ENCODE data around the gene CARMIL3.
"Not testable (repeated sequence)": the region's sequence is repeated elsewhere in the genome, so short reads cannot be mapped to it uniquely, and the experiment has no call there.

Gene CARMIL3

DNA sequence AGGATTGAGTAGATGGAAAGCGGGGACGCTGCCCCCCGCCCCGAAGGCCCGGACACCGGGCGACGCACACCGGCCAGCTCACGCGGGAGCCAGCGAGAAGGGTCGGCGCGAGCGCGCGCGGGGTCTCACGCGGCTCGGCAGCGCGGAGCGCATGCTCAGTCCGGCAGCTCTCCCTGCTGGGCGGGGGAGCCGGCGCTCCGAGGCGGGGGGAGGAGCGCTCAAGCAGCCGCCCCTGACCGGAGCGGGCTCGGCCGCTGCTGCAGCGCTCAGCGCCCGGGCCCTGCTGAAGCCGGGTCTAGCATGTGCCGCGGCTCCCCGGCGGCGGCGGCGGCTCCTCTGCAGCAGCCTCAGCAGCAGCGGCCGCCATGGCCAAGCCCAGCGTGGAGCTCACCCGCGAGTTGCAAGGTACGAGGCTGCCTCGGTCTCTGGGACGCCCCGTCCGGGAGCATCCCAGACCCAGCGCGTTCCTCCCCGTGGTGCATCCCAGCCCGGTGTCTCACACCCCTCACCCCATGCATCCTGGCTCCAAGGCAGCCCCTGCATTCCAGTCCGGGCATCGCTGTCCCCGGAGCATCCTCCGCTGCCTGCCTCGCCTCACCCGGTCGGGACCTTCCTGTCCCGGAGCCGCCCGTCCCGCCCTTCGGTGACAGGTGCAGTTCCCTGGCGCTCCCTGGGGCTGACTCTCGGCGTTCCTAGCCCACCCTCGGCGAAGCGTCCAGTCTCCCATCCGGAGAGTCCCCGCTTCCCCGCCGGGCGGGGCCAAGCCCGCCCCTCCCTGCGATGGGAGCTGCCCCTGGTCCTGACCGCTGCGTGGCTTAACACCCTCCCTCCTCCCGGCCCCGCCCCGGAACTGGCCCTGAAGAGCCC, at the start of gene CARMIL3:
Gene CARMIL3 (plus strand): TSS at position 221 of the 867 bp plus-strand sequence. CDS start 145 bp downstream, at position 366.
- peak within 1 kb of the TSS; percentile 84 to 92 (median 88) for H3K4me3 Mint-ChIP-seq
- TF ChIP-seq CTCF (IDR thresholded peaks at IDR 0.05; ENCODE audit: unreplicated experiment in 3 of 3) = no peak
- no peaks in the 10 kb centered on the region for H3K36me3 Mint-ChIP-seq (ENCODE audit: low read depth)
- peaks cover 41% of the 10 kb centered on the region for H3K27me3 Mint-ChIP-seq (ENCODE audit: low read depth)
- H3K9me3 Mint-ChIP-seq = no peaks in the 10 kb centered on the region
- H3K27ac Mint-ChIP-seq = peak within 1 kb of the TSS; percentile 39 to 87 (median 60)
- peaks cover 10% of the 10 kb centered on the region for H3K4me1 Mint-ChIP-seq

GRCh38 chr14:24006471-24006816, 45.4 kb upstream of the CARMIL3 start:
- not testable (repeated sequence) for H3K4me3 Mint-ChIP-seq, H3K9me3 Mint-ChIP-seq, H3K4me1 Mint-ChIP-seq

GRCh38 chr14:24006817-24007652, 44.8 kb upstream of the CARMIL3 start:
- peak overlapping the region; percentile 48 to 69 (median 55) for H3K4me3 Mint-ChIP-seq
- H3K4me1 Mint-ChIP-seq; H3K27me3 Mint-ChIP-seq (ENCODE audit: low read depth); H3K27ac Mint-ChIP-seq; H3K9me3 Mint-ChIP-seq; H3K36me3 Mint-ChIP-seq (ENCODE audit: low read depth): not testable (repeated sequence)

More at GRCh38 chr14:24006471-24006816, 45.4 kb upstream of the CARMIL3 start:
- H3K36me3 Mint-ChIP-seq (ENCODE audit: low read depth); H3K27ac Mint-ChIP-seq; H3K27me3 Mint-ChIP-seq (ENCODE audit: low read depth): not testable (repeated sequence)

DNA sequence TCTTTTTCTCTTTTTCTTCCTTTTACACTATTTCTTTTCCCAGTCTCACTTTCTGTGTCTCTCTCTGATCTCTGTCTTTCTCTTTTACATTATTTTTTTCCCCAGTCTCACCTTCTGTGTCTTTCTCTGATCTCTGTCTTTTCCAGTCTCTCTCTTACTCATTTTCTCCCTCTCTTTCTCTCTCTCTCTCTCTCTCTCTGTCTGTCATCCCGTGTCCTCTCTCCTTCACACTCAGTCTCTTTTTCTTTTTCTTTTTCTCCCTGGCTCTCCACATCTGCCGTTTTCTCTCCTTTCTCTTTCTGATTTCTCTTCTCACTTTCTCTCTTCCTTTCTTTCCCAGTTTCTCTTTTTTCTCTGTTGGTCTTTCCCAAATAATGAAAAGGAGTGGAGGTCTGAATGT, 40.8 kb upstream of the CARMIL3 start:
- peak overlapping the region in 1 of 3 experiments; percentile 21 for H3K4me3 Mint-ChIP-seq
- no peaks in the 10 kb centered on the region for H3K27me3 Mint-ChIP-seq (ENCODE audit: low read depth)
- peaks cover 7% of the 10 kb centered on the region for H3K9me3 Mint-ChIP-seq
- TF ChIP-seq CTCF (IDR thresholded peaks at IDR 0.05; ENCODE audit: unreplicated experiment in 3 of 3) = no peak
- H3K4me1 Mint-ChIP-seq = no peaks in the 10 kb centered on the region
- no peaks in the 10 kb centered on the region for H3K36me3 Mint-ChIP-seq (ENCODE audit: low read depth)
- peak overlapping the region in 2 of 3 experiments; percentile 5 to 49 for H3K27ac Mint-ChIP-seq

DNA sequence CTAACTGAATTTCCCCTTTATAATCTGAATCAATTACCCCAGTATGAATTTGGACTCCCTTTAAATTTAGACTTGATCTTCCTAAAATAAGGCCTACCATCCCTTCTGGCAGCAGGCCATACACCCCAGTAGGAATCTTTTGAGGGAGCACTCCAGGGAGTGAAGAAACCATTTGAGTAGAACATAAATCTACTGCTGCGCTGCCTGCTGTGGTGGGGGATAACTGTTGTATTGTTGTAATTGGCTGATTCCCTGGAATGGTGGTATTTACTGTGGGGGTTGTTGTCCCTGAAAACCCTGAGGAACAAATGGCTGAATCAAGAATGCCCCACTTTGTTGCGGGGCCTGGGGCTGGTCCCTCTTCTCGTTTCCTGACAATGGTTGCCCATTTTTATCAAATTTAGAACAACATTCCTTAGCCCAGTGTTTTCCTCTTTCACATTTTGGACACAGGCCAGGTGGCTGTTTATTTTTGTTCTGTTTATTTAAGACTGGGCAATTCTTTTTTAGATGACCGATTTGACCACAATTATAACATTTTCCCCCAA, 39.0 kb upstream of the CARMIL3 start:
- H3K9me3 Mint-ChIP-seq = peaks cover 22% of the 10 kb centered on the region
- not testable (repeated sequence) for H3K27ac Mint-ChIP-seq; H3K4me3 Mint-ChIP-seq; H3K36me3 Mint-ChIP-seq (ENCODE audit: low read depth); H3K4me1 Mint-ChIP-seq; H3K27me3 Mint-ChIP-seq (ENCODE audit: low read depth)

DNA sequence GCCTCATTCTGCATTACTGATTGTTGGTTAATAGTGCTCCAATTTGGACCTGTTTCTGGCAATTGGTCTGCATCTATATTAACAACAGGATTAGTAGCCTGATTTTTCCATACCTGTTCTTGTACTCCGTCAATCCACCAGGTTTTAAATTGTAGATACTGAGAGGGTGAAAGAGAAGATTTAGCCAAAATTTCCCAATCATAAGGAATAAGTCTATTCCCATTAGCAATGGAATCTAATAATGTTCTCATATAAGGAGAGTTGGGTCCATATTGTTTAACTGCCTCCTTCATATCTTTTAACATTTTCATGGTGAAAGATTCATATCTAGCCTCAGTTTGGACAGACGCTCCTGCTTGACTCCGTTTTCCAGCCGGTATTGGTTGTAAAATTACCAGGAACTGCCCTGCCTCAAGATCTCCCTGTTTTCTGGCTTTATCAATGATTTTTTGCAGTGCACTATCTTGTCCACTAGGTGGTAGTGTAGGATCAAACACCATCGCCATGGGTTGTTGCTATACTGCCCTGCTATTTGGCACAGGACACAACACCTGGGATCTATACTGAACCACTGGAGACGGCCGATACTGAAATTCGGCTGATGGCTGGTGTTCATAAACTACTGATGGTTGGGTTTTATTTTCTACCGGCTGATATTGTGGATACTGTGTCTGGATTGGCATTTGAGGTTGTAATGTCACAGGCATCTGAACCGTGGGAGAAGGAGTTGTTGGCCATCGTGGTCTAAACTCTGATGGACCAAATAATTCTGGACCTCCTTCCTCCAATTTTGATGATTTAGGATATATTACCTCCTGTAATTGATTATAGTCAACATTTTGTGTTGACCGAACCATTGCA, 37.9 kb upstream of the CARMIL3 start:
- peak; percentile 71 to 86 (median 83) for TF ChIP-seq CTCF (IDR thresholded peaks at IDR 0.05; ENCODE audit: unreplicated experiment in 3 of 3)
- Mint-ChIP-seq H3K36me3 (ENCODE audit: low read depth) (no peaks in the 10 kb centered on the region), H3K4me1 (no peaks in the 10 kb centered on the region), H3K4me3 (no peak overlapping the region), H3K9me3 (peaks cover 16% of the 10 kb centered on the region), H3K27me3 (ENCODE audit: low read depth) (no peaks in the 10 kb centered on the region), H3K27ac (no peak overlapping the region)

DNA sequence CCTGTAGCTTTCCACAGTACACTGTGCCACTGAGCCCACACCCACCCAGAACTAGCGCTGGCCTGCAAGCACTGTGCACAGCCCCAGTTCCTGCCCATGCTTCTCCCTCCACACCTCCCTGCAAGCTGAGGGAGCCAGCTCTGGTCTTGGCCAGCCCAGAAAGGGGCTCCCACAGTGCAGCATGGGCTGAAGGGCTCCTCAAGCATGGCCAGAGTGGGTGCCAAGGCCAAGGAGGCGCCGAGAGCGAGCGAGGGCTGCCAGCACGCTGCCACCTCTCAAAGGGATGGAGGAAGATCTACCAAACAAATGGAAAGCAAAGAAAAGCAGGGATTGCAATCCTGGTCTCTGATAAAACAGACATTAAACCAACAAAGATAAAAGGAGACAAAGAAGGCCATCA, 36.1 kb upstream of the CARMIL3 start:
- not testable (repeated sequence) for H3K4me3 Mint-ChIP-seq; H3K27ac Mint-ChIP-seq; H3K36me3 Mint-ChIP-seq (ENCODE audit: low read depth); H3K4me1 Mint-ChIP-seq; H3K27me3 Mint-ChIP-seq (ENCODE audit: low read depth)
- peaks cover 21% of the 10 kb centered on the region for H3K9me3 Mint-ChIP-seq

DNA sequence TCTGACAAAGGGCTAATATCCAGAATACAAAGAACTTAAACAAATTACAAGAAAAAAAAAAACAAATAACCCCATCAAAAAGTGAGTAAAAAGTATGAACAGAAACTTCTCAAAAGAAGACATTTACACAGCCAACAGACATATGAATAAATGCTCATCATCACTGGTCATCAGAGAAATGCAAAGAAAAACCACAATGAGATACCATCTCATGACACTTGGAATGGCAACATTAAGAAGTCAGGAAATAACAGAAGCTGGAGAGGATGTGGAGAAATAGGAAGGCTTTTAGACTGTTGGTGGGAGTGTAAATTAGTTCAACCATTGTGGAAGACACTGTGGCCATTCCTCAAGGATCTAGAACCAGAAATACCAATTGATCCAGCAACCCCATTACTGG, 32.8 kb upstream of the CARMIL3 start:
- not testable (repeated sequence) for H3K4me3 Mint-ChIP-seq; H3K27me3 Mint-ChIP-seq (ENCODE audit: low read depth); H3K36me3 Mint-ChIP-seq (ENCODE audit: low read depth); H3K27ac Mint-ChIP-seq; H3K4me1 Mint-ChIP-seq
- peaks cover 23% of the 10 kb centered on the region for H3K9me3 Mint-ChIP-seq

All from nephron (organoid).